Esophagus muscularis mucosa (tissue), 4 donors: ENCODE results near the gene TAF1B. TPM values are rescaled to one million over a fixed set of nuclear protein-coding genes. Genes with fewer than 3 reads are reported as not detected.
A peak's percentile ranks its signal among the peaks of the same experiment; 100 is the strongest.

Experiments
- DNase-seq: peaks from one replicate; pipeline ENCODE4 v3.0.0-alpha.2; 2017; ENCODE audit errors: extremely low spot score
- H3K27ac ChIP-seq, 4 donors: fragments of 200-600 bp; sonication (generic); replicated peaks in 1 of 4; 1 replicate in 3 of 4; 2 replicates in 1 of 4; pipeline ENCODE4 v1.5.1; 2016 to 2019; ENCODE audit warnings: mild to moderate bottlenecking in 1 of 4
- H3K27me3 ChIP-seq, 4 donors: fragments of 200-600 bp; sonication (generic); one replicate each; pipeline versions ENCODE4 v1.5.1 to v1.6.0; 2016 to 2019
- H3K36me3 ChIP-seq, 4 donors: fragments of 200-600 bp; sonication (generic); one replicate each; pipeline ENCODE4 v1.5.1; 2016 to 2019
- H3K4me1 ChIP-seq, 4 donors: fragments of 200-600 bp; sonication (generic); one replicate each; pipeline ENCODE4 v1.5.1; 2016 to 2019
- H3K4me3 ChIP-seq, 4 donors: fragments of 200-600 bp; sonication (generic); 1 replicate in 2 of 4; 2 replicates in 2 of 4; pipeline ENCODE4 v1.5.1; 2016 to 2019; ENCODE audit warnings: mild to moderate bottlenecking in 4 of 4, moderate library complexity in 1 of 4
- H3K9me3 ChIP-seq, 4 donors: fragments of 200-600 bp; sonication (generic); 1 replicate in 3 of 4; 2 replicates in 1 of 4; pipeline ENCODE4 v1.5.1; 2016 to 2019
- CTCF ChIP-seq, 3 experiments: fragments of 200-600 bp in 2 of 3; fragments of 450-650 bp in 1 of 3; sonication (generic) in 2 of 3; IDR thresholded peaks; one replicate each; pipeline ENCODE4 v1.5.1; 2017 to 2019; ENCODE audit warnings: antibody characterized with exemption in 3 of 3, mild to moderate bottlenecking in 2 of 3, moderate library complexity in 1 of 3
- EP300 ChIP-seq: sonication (generic); formaldehyde crosslinking; IDR thresholded peaks from one replicate; pipeline ENCODE4 v1.6.1; 2017; ENCODE audit warnings: antibody characterized with exemption
- POLR2A ChIP-seq: fragments of 450-650 bp; IDR thresholded peaks from one replicate; pipeline ENCODE4 v1.6.1; 2017; ENCODE audit warnings: antibody characterized with exemption, moderate library complexity, mild to moderate bottlenecking, low read depth
- POLR2AphosphoS5 ChIP-seq, 2 donors: sonication (generic); formaldehyde crosslinking; IDR thresholded peaks; one replicate each; pipeline ENCODE4 v1.6.1; 2017; ENCODE audit warnings: antibody characterized with exemption in 2 of 2
- WGBS: methylation state at CpG from one replicate; pipeline ENCODE4 v1.1.5; 2018; 5-methylcytosine and 5-hydroxymethylcytosine counted together
- intact Hi-C: fragments of 100-400 bp; cut with DNase I; formaldehyde crosslinking; loops from one replicate; pipeline ENCODE4 v1.15.1; 2023
- total RNA-seq, 4 donors: library from RNA; depleted of rRNA; stranded (reverse); fragments of >200 nt; gene quantifications; one replicate each; pipeline versions ENCODE4 v1.1.0 to v1.2.1, GENCODE V29; 2016

The TAF1B gene
- total RNA-seq, 4 donors from 2014 or later: 7.1 to 10.1 (median 8.0) TPM

DNA sequence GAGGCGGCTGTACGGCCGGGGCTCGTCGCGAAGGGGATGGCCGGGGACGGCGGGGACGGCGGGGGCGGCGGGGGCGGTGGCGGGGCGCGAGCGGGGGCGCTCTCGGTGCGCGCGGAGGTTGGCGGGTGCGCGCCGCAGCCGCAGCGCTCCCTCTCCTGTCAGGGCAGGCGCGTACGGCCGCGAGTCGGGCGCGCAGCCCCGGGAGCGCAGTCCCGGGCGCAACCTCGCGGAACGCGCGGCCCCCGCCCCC is 107.9 kb downstream of the TAF1B start:
- Histone ChIP-seq H3K4me3 (peak overlapping the region; percentile 69 to 85 (median 80)), H3K9me3 (no peaks in the 10 kb centered on the region), H3K36me3 (no peaks in the 10 kb centered on the region), H3K4me1 (peaks cover 0 to 19% (median 15%) of the 10 kb centered on the region in 4 donors), H3K27ac (peak overlapping the region; percentile 61 to 79 (median 72)), H3K27me3 (peaks cover 0 to 6% (median 0%) of the 10 kb centered on the region in 4 donors)
- TF ChIP-seq EP300 (no peak), POLR2A (no peak), CTCF (IDR thresholded peaks at IDR 0.05) (peak in 1 of 3 experiments; percentile 7), POLR2AphosphoS5 (IDR thresholded peaks at IDR 0.05) (no peak)
- intact Hi-C loops: loop anchor here (2.0 to 10.0 kb wide), 2 partner anchors 106 to 494 kb away; partner anchors contain the start of gene ODC1
- no CpG with 5 or more reads among the region's 47 CpGs for WGBS
- DNase-seq: no peak

- Histone ChIP-seq H3K27ac (peak within 1 kb of the TSS; percentile 68 to 80 (median 78)), H3K4me1 (peaks cover 0 to 19% (median 15%) of the 10 kb centered on the region in 4 donors), H3K4me3 (peak within 1 kb of the TSS; percentile 69 to 85 (median 80)), H3K36me3 (no peaks in the 10 kb centered on the region), H3K9me3 (no peaks in the 10 kb centered on the region), H3K27me3 (peaks cover 0 to under 1% (median 0%) of the 10 kb centered on the region in 4 donors)
- DNase-seq: peak; percentile 96
- TF ChIP-seq POLR2A (no peak), CTCF (IDR thresholded peaks at IDR 0.05) (no peak), POLR2AphosphoS5 (IDR thresholded peaks at IDR 0.05) (peak; percentile 43 to 61), EP300 (no peak)
- intact Hi-C loops: loop anchor here (2.0 to 10.0 kb wide), 2 partner anchors 107 to 493 kb away; partner anchors contain the start of gene ODC1
- WGBS: under 1% methylated on average over 36 of the region's 111 CpGs
Observed at GRCh38 chr2:9951522-9952285, 108.4 kb downstream of the TAF1B start, which contains the start of gene GRHL1. Gene GRHL1 (plus strand): TSS chr2:9951693. CDS start chr2:9951834, 141 bp downstream.

DNA sequence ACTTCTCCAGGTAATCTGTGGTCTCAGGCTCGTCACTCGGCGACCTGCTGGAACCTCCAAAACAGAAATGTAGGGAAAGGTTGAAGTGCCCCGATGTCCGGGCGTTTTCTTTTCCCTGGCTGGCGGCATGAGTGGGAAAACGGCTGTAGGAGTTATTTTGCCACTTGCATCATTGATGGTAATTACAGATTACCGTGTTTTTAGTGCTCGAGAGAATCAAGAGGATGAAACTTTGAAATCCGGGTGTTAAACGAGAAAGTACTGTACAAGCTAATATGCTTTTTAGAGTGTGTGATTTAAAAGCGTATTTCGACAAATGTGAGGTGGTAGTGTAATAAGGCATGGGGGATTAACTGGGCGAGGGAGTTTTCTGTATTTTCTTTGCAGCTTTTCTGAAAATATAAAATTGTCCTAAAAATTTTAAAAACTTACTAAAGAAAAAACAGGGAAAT is 109.0 kb downstream of the TAF1B start:
- intact Hi-C loops: loop anchor here (10.0 kb wide), 1 partner anchor 492 kb away; the partner anchor contains the start of gene ODC1
- WGBS: 26% methylated on average over 15 of the region's 15 CpGs

DNA sequence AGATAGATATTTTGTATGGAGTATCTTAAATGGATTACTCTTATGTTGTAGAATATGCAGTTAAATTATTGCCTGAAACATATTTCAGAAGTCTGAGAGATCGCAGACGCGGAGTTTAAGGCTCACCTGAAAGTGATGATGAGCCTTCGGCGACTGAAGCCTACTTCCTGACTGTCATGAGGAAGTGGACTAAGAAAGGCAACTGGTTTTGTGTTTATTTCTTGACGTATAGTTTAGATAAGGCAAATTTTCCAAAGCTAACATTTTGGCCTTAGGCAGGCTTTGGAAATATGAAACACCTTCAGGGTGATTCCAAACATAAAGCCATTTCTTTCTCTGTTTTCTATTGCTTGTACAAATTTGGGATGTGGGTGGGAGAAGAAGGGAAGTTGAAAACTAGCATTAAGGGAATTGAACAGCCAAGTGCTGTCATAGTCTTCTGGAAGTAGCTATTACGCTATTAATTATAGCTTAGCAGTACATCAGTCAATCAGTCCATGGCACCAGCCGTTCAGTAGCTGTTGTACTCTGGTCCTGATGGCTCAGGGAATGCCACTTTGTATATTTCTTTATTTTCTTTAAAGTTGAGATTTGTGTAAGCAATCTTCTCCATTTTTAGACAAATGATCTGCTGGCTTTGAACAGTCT is 109.7 kb downstream of the TAF1B start:
- peaks cover 0 to 19% (median 15%) of the 10 kb centered on the region in 4 donors for H3K4me1 ChIP-seq
- intact Hi-C loops: loop anchor here (10.0 kb wide), 1 partner anchor 492 kb away; the partner anchor contains the start of gene ODC1

More for the DNA sequence above, 109.0 kb downstream of the TAF1B start:
- Histone ChIP-seq H3K27ac (peak overlapping the region in 2 of 4 donors; percentile 76 to 80), H3K27me3 (no peaks in the 10 kb centered on the region), H3K4me3 (peak overlapping the region; percentile 69 to 85 (median 80)), H3K36me3 (no peaks in the 10 kb centered on the region), H3K9me3 (no peaks in the 10 kb centered on the region), H3K4me1 (peaks cover 0 to 19% (median 15%) of the 10 kb centered on the region in 4 donors)
- TF ChIP-seq EP300 (no peak), POLR2AphosphoS5 (IDR thresholded peaks at IDR 0.05) (no peak), POLR2A (no peak), CTCF (IDR thresholded peaks at IDR 0.05) (no peak)
- peak; percentile 64 for DNase-seq

More for the DNA sequence above, 109.7 kb downstream of the TAF1B start:
- TF ChIP-seq POLR2A: no peak
- TF ChIP-seq EP300: no peak
- no peak for TF ChIP-seq CTCF (IDR thresholded peaks at IDR 0.05)
- no peak for TF ChIP-seq POLR2AphosphoS5 (IDR thresholded peaks at IDR 0.05)
- Histone ChIP-seq H3K9me3 (no peaks in the 10 kb centered on the region), H3K4me3 (peak overlapping the region in 1 of 4 donors; percentile 83), H3K36me3 (no peaks in the 10 kb centered on the region), H3K27me3 (no peaks in the 10 kb centered on the region), H3K27ac (no peak overlapping the region)
- peak; percentile 21 for DNase-seq
- 85% methylated on average over 8 of the region's 8 CpGs for WGBS
